ENCODE data around the gene DHX35. TPM values are rescaled to one million over a fixed set of nuclear protein-coding genes. Genes with fewer than 3 reads are reported as not detected.

DHX35 gene
- total RNA-seq, 2 experiments from 2014 or later = 7.3 to 7.6 TPM

GRCh38 chr20:39032997-39033396, 70.9 kb downstream of the DHX35 start:
- TF ChIP-seq CTCF (IDR thresholded peaks at IDR 0.05) = no peak
- H3K27me3 Mint-ChIP-seq = no peaks in the 10 kb centered on the region
- H3K27me3 ChIP-seq (ENCODE audit: control insufficient read depth in 1 of 2, insufficient read depth in 2 of 2, low read length in 2 of 2) = no peaks in the 10 kb centered on the region
- peaks cover 79% of the 10 kb centered on the region for H3K36me3 Mint-ChIP-seq (ENCODE audit: low read depth)
- no peak overlapping the region for H3K4me3 Mint-ChIP-seq
- no peak overlapping the region for H3K27ac ChIP-seq (ENCODE audit: low read depth in 1 of 2, low read length in 2 of 2)
- H3K36me3 ChIP-seq (ENCODE audit: insufficient read depth, low read length) = peaks cover 45% of the 10 kb centered on the region
- no peaks in the 10 kb centered on the region for H3K9me3 ChIP-seq (ENCODE audit: control insufficient read depth in 1 of 2, insufficient read depth in 1 of 2, low read length in 2 of 2)
- H3K4me1 Mint-ChIP-seq (ENCODE audit: low read depth) = no peaks in the 10 kb centered on the region
- ATAC-seq (ENCODE audit: poor library complexity) (no peak), DNase-seq (no peak)
- H3K4me1 ChIP-seq (ENCODE audit: insufficient read depth, low read length) = no peaks in the 10 kb centered on the region
- POLR2A ChIA-PET = no interaction called here
- CTCF ChIA-PET = interaction anchor here (1.6 kb wide), 1 partner anchor 12 kb away, joined by 3 read pairs; no protein-coding TSS in a partner anchor
- H3K9me3 Mint-ChIP-seq = no peaks in the 10 kb centered on the region
- intact Hi-C loops (cut with DNase I, micrococcal nuclease) = no loop called here
- H3K27ac Mint-ChIP-seq = no peak overlapping the region
- no peak overlapping the region for H3K4me3 ChIP-seq (ENCODE audit: low read length)

GRCh38 chr20:39036011-39036410, 73.9 kb downstream of the DHX35 start:
- no peak for TF ChIP-seq CTCF (IDR thresholded peaks at IDR 0.05)
- Histone ChIP-seq H3K27ac (ENCODE audit: low read depth in 1 of 2, low read length in 2 of 2) (no peak overlapping the region), H3K4me3 (ENCODE audit: low read length) (no peak overlapping the region), H3K4me1 (ENCODE audit: insufficient read depth, low read length) (no peaks in the 10 kb centered on the region), H3K9me3 (ENCODE audit: control insufficient read depth in 1 of 2, insufficient read depth in 1 of 2, low read length in 2 of 2) (no peaks in the 10 kb centered on the region), H3K27me3 (ENCODE audit: control insufficient read depth in 1 of 2, insufficient read depth in 2 of 2, low read length in 2 of 2) (no peaks in the 10 kb centered on the region), H3K36me3 (ENCODE audit: insufficient read depth, low read length) (peaks cover 65% of the 10 kb centered on the region)
- Mint-ChIP-seq H3K4me1 (ENCODE audit: low read depth) (no peaks in the 10 kb centered on the region), H3K27ac (no peak overlapping the region), H3K27me3 (no peaks in the 10 kb centered on the region), H3K9me3 (no peaks in the 10 kb centered on the region), H3K4me3 (no peak overlapping the region), H3K36me3 (ENCODE audit: low read depth) (peaks cover 74% of the 10 kb centered on the region)
- ChIA-PET CTCF (no interaction called here), POLR2A (no interaction called here)
- intact Hi-C loops (cut with DNase I, micrococcal nuclease) = no loop called here
- DNase-seq = no peak
- no peak for ATAC-seq (ENCODE audit: poor library complexity)

GRCh38 chr20:39036851-39037250, 74.7 kb downstream of the DHX35 start:
- TF ChIP-seq CTCF (IDR thresholded peaks at IDR 0.05) = no peak
- peaks cover 67% of the 10 kb centered on the region for H3K36me3 ChIP-seq (ENCODE audit: insufficient read depth, low read length)
- H3K27ac ChIP-seq (ENCODE audit: low read depth in 1 of 2, low read length in 2 of 2) = no peak overlapping the region
- no peaks in the 10 kb centered on the region for H3K4me1 Mint-ChIP-seq (ENCODE audit: low read depth)
- intact Hi-C loops (cut with DNase I, micrococcal nuclease) = no loop called here
- ATAC-seq (ENCODE audit: poor library complexity) = no peak
- H3K4me3 ChIP-seq (ENCODE audit: low read length) = no peak overlapping the region
- H3K27me3 ChIP-seq (ENCODE audit: control insufficient read depth in 1 of 2, insufficient read depth in 2 of 2, low read length in 2 of 2) = no peaks in the 10 kb centered on the region
- H3K4me1 ChIP-seq (ENCODE audit: insufficient read depth, low read length) = no peaks in the 10 kb centered on the region
- H3K36me3 Mint-ChIP-seq (ENCODE audit: low read depth) = peaks cover 69% of the 10 kb centered on the region
- no peak for DNase-seq
- CTCF ChIA-PET = no interaction called here
- no peaks in the 10 kb centered on the region for H3K9me3 Mint-ChIP-seq
- H3K4me3 Mint-ChIP-seq = no peak overlapping the region
- H3K27me3 Mint-ChIP-seq = no peaks in the 10 kb centered on the region
- POLR2A ChIA-PET = no interaction called here
- no peak overlapping the region for H3K27ac Mint-ChIP-seq
- H3K9me3 ChIP-seq (ENCODE audit: control insufficient read depth in 1 of 2, insufficient read depth in 1 of 2, low read length in 2 of 2) = no peaks in the 10 kb centered on the region
